CD4-positive, alpha-beta memory T cell (primary cell): ENCODE results near the gene CCND2. TPM values are rescaled to one million over a fixed set of nuclear protein-coding genes. Genes with fewer than 3 reads are reported as not detected.

ENCODE experiments used
- CTCF ChIA-PET: fragments of 350-600 bp; sonication (Branson Sonifier 250); formaldehyde crosslinking; loops from one replicate; lab custom pipeline; 2021; ENCODE audit warnings: inconsistent platforms; ENCODE audit not compliant: partially characterized antibody; lab: Charles Lee
- POLR2A ChIA-PET: fragments of 350-600 bp; sonication (Branson Sonifier 250); formaldehyde crosslinking; loops from one replicate; lab custom pipeline; 2021; ENCODE audit not compliant: partially characterized antibody; lab: Charles Lee
- DNase-seq, 5 donors: peaks; one replicate each; pipeline versions ENCODE4 v3.0.0 to v3.0.0-alpha.2; 2020 to 2022; ENCODE audit warnings: mixed read lengths in 1 of 5
- H3K27ac ChIP-seq: one replicate; pipeline ENCODE4 v1.7.0; 2013; ENCODE audit warnings: low read depth, low read length
- H3K27me3 ChIP-seq: 2 replicates; pipeline ENCODE4 v1.7.0; 2013; ENCODE audit warnings: mild to moderate bottlenecking, low read length, moderate library complexity; ENCODE audit not compliant: insufficient read depth
- H3K36me3 ChIP-seq: 2 replicates; pipeline ENCODE4 v1.7.0; 2013; ENCODE audit warnings: mild to moderate bottlenecking, low read length, moderate library complexity; ENCODE audit not compliant: insufficient read depth
- H3K4me1 ChIP-seq: 2 replicates; pipeline ENCODE4 v1.7.0; 2013; ENCODE audit warnings: mild to moderate bottlenecking, low read length, moderate library complexity; ENCODE audit not compliant: insufficient read depth
- H3K4me3 ChIP-seq, 2 donors: one replicate each; pipeline ENCODE4 v1.7.0; 2013; ENCODE audit warnings: low read length in 2 of 2, mild to moderate bottlenecking in 1 of 2
- H3K9me3 ChIP-seq, 2 donors: one replicate each; pipeline ENCODE4 v1.7.0; 2013; ENCODE audit warnings: low read length in 2 of 2, control low read depth in 1 of 2; ENCODE audit not compliant: control insufficient read depth in 1 of 2
- H3K27ac Mint-ChIP-seq, 7 donors: one replicate each; pipeline ENCODE4 v1.8.0; 2020 to 2021; ENCODE audit warnings: mixed read lengths in 7 of 7, mild to moderate bottlenecking in 6 of 7, inconsistent platforms in 3 of 7, moderate library complexity in 3 of 7
- H3K27me3 Mint-ChIP-seq, 2 donors: one replicate each; pipeline ENCODE4 v1.8.0; 2020 to 2021; ENCODE audit warnings: mixed read lengths in 2 of 2
- H3K36me3 Mint-ChIP-seq, 2 donors: one replicate each; pipeline ENCODE4 v1.8.0; 2020 to 2021; ENCODE audit warnings: mixed read lengths in 2 of 2, inconsistent platforms in 1 of 2, mild to moderate bottlenecking in 1 of 2
- H3K4me1 Mint-ChIP-seq, 4 donors: one replicate each; pipeline ENCODE4 v1.8.0; 2020 to 2021; ENCODE audit warnings: mixed read lengths in 4 of 4, mild to moderate bottlenecking in 1 of 4
- H3K4me3 Mint-ChIP-seq, 8 donors: one replicate each; pipeline ENCODE4 v1.8.0; 2020 to 2021; ENCODE audit warnings: mixed read lengths in 8 of 8, mild to moderate bottlenecking in 7 of 8, moderate library complexity in 6 of 8, inconsistent platforms in 3 of 8
- H3K9me3 Mint-ChIP-seq, 8 donors: one replicate each; pipeline ENCODE4 v1.8.0; 2020 to 2021; ENCODE audit warnings: mixed read lengths in 8 of 8, mild to moderate bottlenecking in 5 of 8, inconsistent platforms in 3 of 8, moderate library complexity in 1 of 8
- intact Hi-C: fragments of 100-400 bp; cut with micrococcal nuclease; formaldehyde crosslinking; loops from one replicate; pipeline ENCODE4 v1.15.1; 2023
- polyA plus RNA-seq, 2 donors: library from polyadenylated mRNA; unstranded; fragments of 300-500 nt; fragmentation: Illumina TruSeq; gene quantifications; one replicate each; pipeline ENCODE4 v1.2.3, GENCODE V29; 2021
- total RNA-seq, 2 experiments: library from RNA; stranded (reverse); gene quantifications; one replicate each; pipeline ENCODE4 v1.2.3, GENCODE V29; 2021

CCND2 gene
- total and polyA plus RNA-seq, 4 experiments from 2014 or later = 83.3 to 151 (median 127) TPM

DNA sequence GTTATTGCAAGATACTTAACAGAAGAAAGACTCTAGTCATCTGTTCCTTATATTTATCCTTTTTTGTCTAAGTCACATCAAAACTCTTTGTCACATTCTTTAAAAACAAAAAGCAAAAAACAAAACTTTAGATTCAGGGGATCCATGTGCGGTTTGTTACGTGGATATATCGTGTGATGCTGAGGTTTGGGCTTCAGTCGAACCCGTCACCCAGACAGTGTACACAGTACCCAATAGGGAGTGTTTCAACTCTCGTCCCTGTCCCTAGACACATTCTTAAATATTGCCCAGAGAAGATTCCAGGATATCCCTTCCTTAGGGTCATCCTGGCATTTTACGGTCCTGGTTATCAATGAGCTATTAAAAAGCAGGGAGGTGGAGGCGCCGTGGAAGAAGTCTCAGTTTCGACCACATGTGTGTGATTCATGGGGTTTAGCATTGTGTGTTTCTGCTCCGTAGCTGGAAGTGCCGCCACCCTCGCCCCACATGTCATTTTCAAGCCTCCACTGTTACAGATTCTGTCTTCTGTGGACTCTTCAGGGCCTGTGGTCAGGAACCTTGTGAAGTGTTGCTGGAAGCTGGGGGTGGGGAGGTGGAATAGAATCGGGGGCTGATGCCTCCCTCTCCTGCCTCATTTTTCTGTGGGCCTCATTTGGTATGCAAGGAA is 19.9 kb downstream of the CCND2 start:
- POLR2A ChIA-PET = interaction anchor here (0.7 to 4.1 kb wide), 5 partner anchors 12 to 424 kb away, joined by 3 to 26 read pairs (median 5); partner anchors contain the start of gene CCND2
- Mint-ChIP-seq H3K9me3 (peaks cover 0 to 1% (median 0%) of the 10 kb centered on the region in 8 donors), H3K36me3 (peaks cover 70 to 91% of the 10 kb centered on the region in 2 donors), H3K27me3 (no peaks in the 10 kb centered on the region), H3K27ac (peak overlapping the region; percentile 89 to 99 (median 96)), H3K4me1 (peaks cover 47 to 81% (median 70%) of the 10 kb centered on the region in 4 donors), H3K4me3 (peak overlapping the region in 7 of 8 donors; percentile 43 to 84 (median 80))
- DNase-seq = peak in 3 of 5 donors; percentile 18 to 20 (median 18)
- Histone ChIP-seq H3K27ac (peak overlapping the region; percentile 56), H3K4me1 (peaks cover 56% of the 10 kb centered on the region), H3K27me3 (no peaks in the 10 kb centered on the region), H3K4me3 (peak overlapping the region in 1 of 2 donors; percentile 12), H3K9me3 (no peaks in the 10 kb centered on the region), H3K36me3 (peaks cover 82% of the 10 kb centered on the region)
- intact Hi-C loops = loop anchor here (1.0 kb wide), 1 partner anchor 28 kb away; the partner anchor contains the start of gene TIGAR
- CTCF ChIA-PET = interaction anchor here (0.9 to 6.8 kb wide), 3 partner anchors 15 to 186 kb away, joined by 3 to 76 read pairs (median 4); no protein-coding TSS in a partner anchor

DNA sequence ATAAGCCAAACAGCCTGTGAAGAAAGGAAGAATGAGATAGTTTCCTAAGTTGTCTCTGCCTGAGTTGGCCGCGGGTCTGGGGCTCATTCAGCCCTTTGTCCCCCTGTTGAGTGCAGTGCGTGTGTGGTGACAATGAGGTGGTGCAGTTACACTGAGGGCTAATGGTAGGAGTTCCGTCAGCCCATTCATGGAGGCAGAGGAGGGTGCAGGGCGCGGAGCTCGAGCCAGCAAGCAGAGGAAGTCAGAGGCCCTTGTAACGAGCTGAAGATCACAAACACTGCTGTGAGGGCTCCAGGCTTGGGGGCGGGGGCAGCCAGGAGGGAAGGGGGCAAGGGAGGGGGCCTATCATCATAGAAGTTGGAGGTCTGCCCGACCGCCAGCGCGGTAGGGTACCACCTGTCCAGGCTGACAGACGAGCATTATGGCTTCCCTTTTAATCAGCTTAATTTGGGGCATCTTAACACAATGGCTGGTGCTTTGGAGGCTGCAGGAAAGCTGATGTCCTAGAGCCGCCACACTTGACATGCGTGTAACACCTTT is 20.5 kb downstream of the CCND2 start:
- peak overlapping the region in 7 of 8 donors; percentile 43 to 84 (median 80) for H3K4me3 Mint-ChIP-seq
- peak in 2 of 5 donors; percentile 24 to 32 for DNase-seq
- H3K27me3 Mint-ChIP-seq = no peaks in the 10 kb centered on the region
- H3K4me1 Mint-ChIP-seq = peaks cover 42 to 78% (median 65%) of the 10 kb centered on the region in 4 donors
- intact Hi-C loops = loop anchor here (1.0 kb wide), 1 partner anchor 27 kb away; the partner anchor contains the start of gene TIGAR
- Histone ChIP-seq H3K27me3 (no peaks in the 10 kb centered on the region), H3K4me1 (peaks cover 53% of the 10 kb centered on the region), H3K4me3 (no peak overlapping the region), H3K36me3 (peaks cover 82% of the 10 kb centered on the region), H3K27ac (peak overlapping the region; percentile 56), H3K9me3 (no peaks in the 10 kb centered on the region)
- CTCF ChIA-PET = interaction anchor here (0.9 to 6.8 kb wide), 5 partner anchors 12 to 994 kb away, joined by 3 to 76 read pairs (median 4); no protein-coding TSS in a partner anchor
- H3K36me3 Mint-ChIP-seq = peaks cover 68 to 91% of the 10 kb centered on the region in 2 donors
- POLR2A ChIA-PET = interaction anchor here (0.7 to 4.1 kb wide), 7 partner anchors 11 to 425 kb away, joined by 3 to 26 read pairs (median 5); partner anchors contain the start of gene CCND2
- peaks cover 0 to 1% (median 0%) of the 10 kb centered on the region in 8 donors for H3K9me3 Mint-ChIP-seq
- peak overlapping the region; percentile 89 to 99 (median 96) for H3K27ac Mint-ChIP-seq

DNA sequence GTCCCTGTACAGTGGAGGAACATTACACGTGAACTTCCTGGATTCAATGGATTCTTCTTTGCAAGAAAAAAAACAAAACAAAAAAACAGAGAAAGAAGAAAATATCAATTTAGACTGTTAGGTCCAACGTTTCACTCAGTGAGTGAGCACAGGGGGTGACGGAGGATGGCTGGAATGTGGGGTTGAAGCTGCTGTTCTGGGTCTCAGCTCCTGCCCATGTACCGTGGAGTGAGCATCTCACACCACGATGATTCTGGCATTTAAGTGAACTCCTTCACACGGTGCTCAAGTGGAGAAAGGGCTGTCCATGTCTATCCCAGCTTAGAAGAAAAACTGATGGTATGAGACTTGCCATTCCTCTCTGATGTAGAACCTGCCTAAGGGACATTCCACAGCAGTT is 23.2 kb downstream of the CCND2 start:
- Histone ChIP-seq H3K27ac (no peak overlapping the region), H3K4me1 (peaks cover 26% of the 10 kb centered on the region), H3K4me3 (no peak overlapping the region), H3K27me3 (no peaks in the 10 kb centered on the region), H3K9me3 (no peaks in the 10 kb centered on the region), H3K36me3 (peaks cover 77% of the 10 kb centered on the region)
- intact Hi-C loops = no loop called here
- no peak for DNase-seq
- no peak overlapping the region for H3K4me3 Mint-ChIP-seq
- peak overlapping the region in 3 of 7 donors; percentile 32 to 91 (median 57) for H3K27ac Mint-ChIP-seq
- no peaks in the 10 kb centered on the region for H3K9me3 Mint-ChIP-seq
- CTCF ChIA-PET = interaction anchor here (0.7 to 6.8 kb wide), 3 partner anchors 19 to 434 kb away, joined by 3 to 76 read pairs (median 7); no protein-coding TSS in a partner anchor
- no peaks in the 10 kb centered on the region for H3K27me3 Mint-ChIP-seq
- H3K36me3 Mint-ChIP-seq = peaks cover 65 to 90% of the 10 kb centered on the region in 2 donors
- H3K4me1 Mint-ChIP-seq = peaks cover 34 to 62% (median 46%) of the 10 kb centered on the region in 4 donors
- POLR2A ChIA-PET = no interaction called here

DNA sequence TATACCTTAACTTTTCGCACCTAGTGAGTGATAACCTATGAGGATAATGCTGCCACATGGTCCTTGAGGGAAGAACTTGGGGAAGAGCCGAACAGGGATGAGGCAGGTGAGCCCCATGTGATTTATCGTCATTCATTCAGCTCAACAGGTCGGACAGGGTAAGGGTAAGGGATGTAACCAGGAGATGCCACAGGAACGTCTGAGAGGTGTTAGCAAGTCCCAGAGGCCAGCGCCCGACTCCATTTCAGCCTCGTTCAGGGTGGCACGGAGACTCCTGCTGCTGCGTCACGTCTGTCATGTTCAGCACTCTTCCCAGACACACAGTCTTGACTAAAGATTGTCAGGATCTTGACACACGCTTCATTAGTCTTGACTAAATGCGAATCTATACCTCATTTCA is 24.1 kb downstream of the CCND2 start:
- Histone ChIP-seq H3K27me3 (no peaks in the 10 kb centered on the region), H3K4me3 (no peak overlapping the region), H3K27ac (no peak overlapping the region), H3K36me3 (peaks cover 77% of the 10 kb centered on the region), H3K9me3 (no peaks in the 10 kb centered on the region), H3K4me1 (peaks cover 18% of the 10 kb centered on the region)
- Mint-ChIP-seq H3K9me3 (no peaks in the 10 kb centered on the region), H3K36me3 (peaks cover 64 to 91% of the 10 kb centered on the region in 2 donors), H3K27ac (peak overlapping the region in 4 of 7 donors; percentile 9 to 80 (median 66)), H3K4me1 (peaks cover 31 to 54% (median 38%) of the 10 kb centered on the region in 4 donors), H3K27me3 (no peaks in the 10 kb centered on the region), H3K4me3 (no peak overlapping the region)
- POLR2A ChIA-PET = no interaction called here
- DNase-seq = no peak
- CTCF ChIA-PET = interaction anchor here (0.7 to 0.8 kb wide), 2 partner anchors 21 to 435 kb away, joined by 3 to 4 read pairs; no protein-coding TSS in a partner anchor
- intact Hi-C loops = no loop called here

DNA sequence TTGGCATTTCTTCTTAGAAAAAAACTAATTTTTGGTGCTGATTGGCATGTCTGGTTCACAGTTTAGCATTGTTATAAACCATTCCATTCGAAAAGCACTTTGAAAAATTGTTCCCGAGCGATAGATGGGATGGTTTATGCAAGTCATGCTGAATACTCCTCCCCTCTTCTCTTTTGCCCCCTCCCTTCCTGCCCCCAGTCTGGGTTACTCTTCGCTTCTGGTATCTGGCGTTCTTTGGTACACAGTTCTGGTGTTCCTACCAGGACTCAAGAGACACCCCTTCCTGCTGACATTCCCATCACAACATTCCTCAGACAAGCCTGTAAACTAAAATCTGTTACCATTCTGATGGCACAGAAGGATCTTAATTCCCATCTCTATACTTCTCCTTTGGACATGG is 27.3 kb downstream of the CCND2 start:
- H3K36me3 ChIP-seq = peaks cover 81% of the 10 kb centered on the region
- H3K27me3 ChIP-seq = no peaks in the 10 kb centered on the region
- no peak for DNase-seq
- no peaks in the 10 kb centered on the region for H3K27me3 Mint-ChIP-seq
- peaks cover 67 to 95% of the 10 kb centered on the region in 2 donors for H3K36me3 Mint-ChIP-seq
- H3K27ac Mint-ChIP-seq = peak overlapping the region in 2 of 7 donors; percentile 36 to 80
- peaks cover 10 to 21% (median 12%) of the 10 kb centered on the region in 4 donors for H3K4me1 Mint-ChIP-seq
- no peaks in the 10 kb centered on the region for H3K4me1 ChIP-seq
- intact Hi-C loops = no loop called here
- no peaks in the 10 kb centered on the region for H3K9me3 Mint-ChIP-seq
- H3K4me3 ChIP-seq = no peak overlapping the region
- CTCF ChIA-PET = no interaction called here
- no peak overlapping the region for H3K27ac ChIP-seq
- H3K9me3 ChIP-seq = no peaks in the 10 kb centered on the region
- POLR2A ChIA-PET = no interaction called here
- peak overlapping the region in 1 of 8 donors; percentile 5 for H3K4me3 Mint-ChIP-seq

DNA sequence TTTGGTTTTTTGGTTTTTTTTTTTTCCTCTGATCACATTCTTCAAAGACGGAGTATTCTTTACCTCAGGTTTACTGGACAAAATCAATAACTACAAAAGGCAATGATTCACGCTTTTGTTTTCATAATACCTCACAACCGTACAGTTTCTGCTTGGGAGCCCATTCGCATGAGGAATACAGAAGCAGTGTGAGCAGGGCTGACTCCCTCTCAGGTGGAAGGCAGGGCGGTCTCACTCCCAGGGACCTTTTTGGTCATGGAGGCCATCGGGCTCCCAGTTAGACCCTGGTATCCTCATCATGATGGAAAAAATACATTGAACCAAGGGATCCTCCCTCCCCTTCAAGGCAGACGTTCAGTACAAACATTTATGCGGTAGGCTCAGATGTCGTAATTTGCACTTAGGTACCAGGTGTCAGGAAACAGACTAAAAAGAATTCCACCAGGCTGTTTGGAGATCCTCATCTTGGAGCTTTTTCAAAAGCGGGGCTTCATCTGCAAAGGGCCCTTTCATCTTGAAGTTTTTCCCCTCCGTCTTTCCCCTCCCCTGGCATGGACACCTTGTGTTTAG is 28.5 kb downstream of the CCND2 start:
- Histone ChIP-seq H3K27ac (no peak overlapping the region), H3K9me3 (no peaks in the 10 kb centered on the region), H3K36me3 (peaks cover 82% of the 10 kb centered on the region), H3K27me3 (no peaks in the 10 kb centered on the region), H3K4me1 (no peaks in the 10 kb centered on the region), H3K4me3 (no peak overlapping the region)
- Mint-ChIP-seq H3K4me3 (no peak overlapping the region), H3K27me3 (no peaks in the 10 kb centered on the region), H3K36me3 (peaks cover 67 to 95% of the 10 kb centered on the region in 2 donors), H3K27ac (peak overlapping the region in 4 of 7 donors; percentile 11 to 89 (median 28)), H3K4me1 (peaks cover 5 to 12% (median 8%) of the 10 kb centered on the region in 4 donors), H3K9me3 (no peaks in the 10 kb centered on the region)
- intact Hi-C loops = no loop called here
- POLR2A ChIA-PET = no interaction called here
- DNase-seq = no peak
- CTCF ChIA-PET = no interaction called here
